Measurements from ENCODE around the gene KIAA0232.

DNA sequence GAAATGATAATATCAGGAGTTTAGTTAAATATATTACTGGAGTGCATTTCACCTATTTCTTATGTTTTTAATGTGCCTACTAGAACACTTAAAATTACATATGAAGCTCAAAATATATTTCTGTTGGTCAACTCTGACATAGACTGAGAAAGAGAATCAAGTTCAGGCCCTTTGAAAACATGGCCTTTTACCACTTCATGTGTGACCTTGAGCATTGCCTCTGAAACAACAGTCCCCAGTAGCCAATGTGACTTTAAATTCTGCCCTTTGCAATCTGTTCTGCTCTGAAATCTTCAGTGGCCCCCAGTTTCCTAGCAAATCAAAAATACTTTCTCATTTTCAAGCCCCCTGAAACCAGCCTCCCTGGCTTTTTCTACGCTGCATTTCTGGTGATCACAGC is 77.0 kb downstream of the KIAA0232 start:
- no peak for TF ChIP-seq MXI1 (conservative IDR thresholded peaks at IDR 0.05; ENCODE audit: poor library complexity, severe bottlenecking)
- TF ChIP-seq, protein P1, sequence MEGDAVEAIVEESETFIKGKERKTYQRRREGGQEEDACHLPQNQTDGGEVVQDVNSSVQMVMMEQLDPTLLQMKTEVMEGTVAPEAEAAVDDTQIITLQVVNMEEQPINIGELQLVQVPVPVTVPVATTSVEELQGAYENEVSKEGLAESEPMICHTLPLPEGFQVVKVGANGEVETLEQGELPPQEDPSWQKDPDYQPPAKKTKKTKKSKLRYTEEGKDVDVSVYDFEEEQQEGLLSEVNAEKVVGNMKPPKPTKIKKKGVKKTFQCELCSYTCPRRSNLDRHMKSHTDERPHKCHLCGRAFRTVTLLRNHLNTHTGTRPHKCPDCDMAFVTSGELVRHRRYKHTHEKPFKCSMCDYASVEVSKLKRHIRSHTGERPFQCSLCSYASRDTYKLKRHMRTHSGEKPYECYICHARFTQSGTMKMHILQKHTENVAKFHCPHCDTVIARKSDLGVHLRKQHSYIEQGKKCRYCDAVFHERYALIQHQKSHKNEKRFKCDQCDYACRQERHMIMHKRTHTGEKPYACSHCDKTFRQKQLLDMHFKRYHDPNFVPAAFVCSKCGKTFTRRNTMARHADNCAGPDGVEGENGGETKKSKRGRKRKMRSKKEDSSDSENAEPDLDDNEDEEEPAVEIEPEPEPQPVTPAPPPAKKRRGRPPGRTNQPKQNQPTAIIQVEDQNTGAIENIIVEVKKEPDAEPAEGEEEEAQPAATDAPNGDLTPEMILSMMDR (IDR thresholded peaks at IDR 0.05; ENCODE audit: poor library complexity, severe bottlenecking) = no peak
- TF ChIP-seq POLR2AphosphoS5 (IDR thresholded peaks at IDR 0.05) = no peak

Measured in neural cell (in vitro differentiated cells).